ENCODE data around the gene CNPY4. TPM values are rescaled to one million over a fixed set of nuclear protein-coding genes. Genes with fewer than 3 reads are reported as not detected.
A peak's percentile ranks its signal among the peaks of the same experiment; 100 is the strongest.

Gene CNPY4
- total and polyA plus RNA-seq, 4 donors: 14.0 to 35.0 (median 23.3) TPM

DNA sequence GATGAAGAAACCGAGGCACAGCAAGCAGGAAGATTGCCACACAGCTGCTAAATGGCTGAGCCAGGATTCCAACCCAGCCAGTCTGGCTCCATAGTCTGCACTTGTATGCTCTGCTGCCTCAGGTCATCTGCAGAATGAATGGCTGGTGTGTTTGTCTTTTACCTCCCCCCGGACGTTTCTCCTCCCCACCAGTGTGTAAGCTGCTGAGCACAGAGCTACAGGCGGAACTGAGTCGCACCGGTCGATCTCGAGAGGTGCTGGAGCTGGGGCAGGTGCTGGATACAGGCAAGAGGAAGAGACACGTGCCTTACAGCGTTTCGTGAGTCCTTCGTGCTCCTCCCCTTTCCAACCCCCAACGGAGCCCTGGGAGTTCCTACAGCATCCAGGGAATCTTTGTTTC, 2.6 kb downstream of the CNPY4 start:
- intact Hi-C loops (cut with DNase I): no loop called here
- WGBS, 2 donors: 70 to 74% methylated on average over 12 to 13 of the region's 13 CpGs
- ATAC-seq (ENCODE audit: low FRiP score): no peak

DNA sequence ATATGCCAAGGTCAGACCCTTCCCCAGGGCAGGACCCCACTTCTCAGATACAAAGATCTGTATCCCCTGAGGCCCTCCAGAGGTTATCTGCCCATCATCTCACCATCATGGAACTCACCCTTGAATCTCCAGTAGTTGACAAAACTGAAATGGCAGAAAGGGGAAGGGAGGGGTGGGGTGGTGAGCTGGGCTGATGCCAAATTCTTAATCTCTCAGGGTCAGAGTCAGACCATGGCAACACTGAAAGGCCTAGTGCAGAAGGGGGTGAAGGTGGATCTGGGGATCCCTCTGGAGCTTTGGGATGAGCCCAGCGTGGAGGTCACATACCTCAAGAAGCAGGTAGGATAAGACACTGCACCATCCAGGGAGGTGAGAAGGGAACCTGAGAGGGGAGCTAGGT, 3.1 kb downstream of the CNPY4 start:
- no peak for ATAC-seq (ENCODE audit: low FRiP score)
- H3K27me3 ChIP-seq (ENCODE audit: control insufficient read depth in 1 of 2, insufficient read depth in 2 of 2, low read length in 1 of 2): no peaks in the 10 kb centered on the region
- H3K27ac ChIP-seq (ENCODE audit: low read depth in 1 of 2, low read length in 2 of 2): no peak overlapping the region
- no peaks in the 10 kb centered on the region for H3K9me3 ChIP-seq (ENCODE audit: control insufficient read depth, low read length)
- H3K4me1 ChIP-seq (ENCODE audit: control insufficient read depth in 1 of 2, insufficient read depth in 2 of 2, low read length in 2 of 2): peaks cover 0 to 2% of the 10 kb centered on the region in 2 donors
- H3K4me3 ChIP-seq (ENCODE audit: low read length in 2 of 2): no peak overlapping the region
- intact Hi-C loops (cut with DNase I): no loop called here
- H3K36me3 ChIP-seq (ENCODE audit: control insufficient read depth in 1 of 2, insufficient read depth in 2 of 2, low read length in 1 of 2): no peaks in the 10 kb centered on the region
- no peak for DNase-seq
- 90 to 100% methylated on average over 1 of the region's 1 CpG for WGBS, 2 donors

More for the DNA sequence above, 2.6 kb downstream of the CNPY4 start:
- no peak overlapping the region for H3K27ac ChIP-seq (ENCODE audit: low read depth in 1 of 2, low read length in 2 of 2)
- H3K36me3 ChIP-seq (ENCODE audit: control insufficient read depth in 1 of 2, insufficient read depth in 2 of 2, low read length in 1 of 2): no peaks in the 10 kb centered on the region
- no peaks in the 10 kb centered on the region for H3K27me3 ChIP-seq (ENCODE audit: control insufficient read depth in 1 of 2, insufficient read depth in 2 of 2, low read length in 1 of 2)
- H3K9me3 ChIP-seq (ENCODE audit: control insufficient read depth, low read length): no peaks in the 10 kb centered on the region
- H3K4me1 ChIP-seq (ENCODE audit: control insufficient read depth in 1 of 2, insufficient read depth in 2 of 2, low read length in 2 of 2): peaks cover 0 to 2% of the 10 kb centered on the region in 2 donors
- no peak overlapping the region for H3K4me3 ChIP-seq (ENCODE audit: low read length in 2 of 2)
- DNase-seq: no peak

DNA sequence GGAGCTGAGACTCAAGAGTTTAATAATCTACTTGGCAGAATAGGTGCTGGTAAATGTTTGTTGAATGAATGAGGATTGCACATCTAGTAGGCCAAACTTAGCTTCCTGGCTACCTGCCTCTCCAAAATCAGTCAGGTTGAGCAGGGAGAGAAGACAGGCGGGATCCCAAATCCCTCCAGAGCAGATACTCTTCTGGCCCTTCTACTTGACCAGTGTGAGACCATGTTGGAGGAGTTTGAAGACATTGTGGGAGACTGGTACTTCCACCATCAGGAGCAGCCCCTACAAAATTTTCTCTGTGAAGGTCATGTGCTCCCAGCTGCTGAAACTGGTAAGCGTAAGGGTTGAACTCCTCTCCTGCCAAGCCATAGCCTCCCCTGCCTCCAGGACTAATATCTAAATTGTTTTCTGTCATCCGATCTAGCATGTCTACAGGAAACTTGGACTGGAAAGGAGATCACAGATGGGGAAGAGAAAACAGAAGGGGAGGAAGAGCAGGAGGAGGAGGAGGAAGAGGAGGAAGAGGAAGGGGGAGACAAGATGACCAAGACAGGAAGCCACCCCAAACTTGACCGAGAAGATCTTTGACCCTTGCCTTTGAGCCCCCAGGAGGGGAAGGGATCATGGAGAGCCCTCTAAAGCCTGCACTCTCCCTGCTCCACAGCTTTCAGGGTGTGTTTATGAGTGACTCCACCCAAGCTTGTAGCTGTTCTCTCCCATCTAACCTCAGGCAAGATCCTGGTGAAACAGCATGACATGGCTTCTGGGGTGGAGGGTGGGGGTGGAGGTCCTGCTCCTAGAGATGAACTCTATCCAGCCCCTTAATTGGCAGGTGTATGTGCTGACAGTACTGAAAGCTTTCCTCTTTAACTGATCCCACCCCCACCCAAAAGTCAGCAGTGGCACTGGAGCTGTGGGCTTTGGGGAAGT, 5.1 kb downstream of the CNPY4 start:
- Histone ChIP-seq H3K4me3 (ENCODE audit: low read length in 2 of 2) (no peak overlapping the region), H3K4me1 (ENCODE audit: control insufficient read depth in 1 of 2, insufficient read depth in 2 of 2, low read length in 2 of 2) (peaks cover 0 to 2% of the 10 kb centered on the region in 2 donors), H3K36me3 (ENCODE audit: control insufficient read depth in 1 of 2, insufficient read depth in 2 of 2, low read length in 1 of 2) (no peaks in the 10 kb centered on the region), H3K27ac (ENCODE audit: low read depth in 1 of 2, low read length in 2 of 2) (no peak overlapping the region), H3K9me3 (ENCODE audit: control insufficient read depth, low read length) (no peaks in the 10 kb centered on the region), H3K27me3 (ENCODE audit: control insufficient read depth in 1 of 2, insufficient read depth in 2 of 2, low read length in 1 of 2) (no peaks in the 10 kb centered on the region)
- no peak for DNase-seq
- 85% methylated on average over 4 of the region's 4 CpGs for WGBS, 2 donors
- ATAC-seq (ENCODE audit: low FRiP score): no peak
- intact Hi-C loops (cut with DNase I): loop anchor here in 1 of 2 donors (5.0 kb wide), 1 partner anchor 32 kb away; no protein-coding TSS in a partner anchor

DNA sequence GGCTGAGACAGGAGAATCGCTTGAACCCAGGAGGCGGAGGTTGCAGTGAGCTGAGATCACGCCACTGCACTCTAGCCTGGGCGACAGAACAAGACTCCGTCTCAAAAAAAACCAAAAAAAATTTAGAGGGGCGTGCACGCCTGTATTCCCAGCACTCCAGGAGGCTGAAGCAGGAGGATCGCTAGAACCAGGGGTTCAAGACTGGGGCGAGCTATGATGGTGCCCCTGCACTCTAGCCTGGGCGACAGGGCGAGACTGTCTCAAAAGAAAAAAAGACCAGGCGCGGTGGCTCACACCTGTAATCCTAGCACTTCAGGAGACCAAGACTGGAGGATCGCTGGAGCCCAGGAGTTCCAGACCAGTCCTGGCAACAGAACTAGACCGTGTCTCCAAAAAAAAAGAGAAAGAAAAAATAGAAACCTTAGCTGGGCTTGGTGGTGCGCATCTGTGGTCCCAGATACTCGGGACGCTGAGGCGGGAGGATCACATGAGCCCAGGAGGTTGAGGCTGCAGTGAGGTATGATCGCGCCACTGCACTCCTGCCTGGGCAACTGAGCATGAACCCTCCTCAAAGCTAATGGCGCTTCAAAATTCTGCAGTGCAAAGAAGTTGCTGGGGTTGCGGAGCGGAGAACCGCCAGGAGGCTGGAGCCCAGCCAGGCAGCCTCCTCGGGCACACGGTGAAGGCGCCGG, 7.0 kb downstream of the CNPY4 start:
- Histone ChIP-seq H3K36me3 (ENCODE audit: control insufficient read depth in 1 of 2, insufficient read depth in 2 of 2, low read length in 1 of 2) (no peaks in the 10 kb centered on the region), H3K27ac (ENCODE audit: low read depth in 1 of 2, low read length in 2 of 2) (peak overlapping the region in 1 of 2 donors; percentile 83), H3K27me3 (ENCODE audit: control insufficient read depth in 1 of 2, insufficient read depth in 2 of 2, low read length in 1 of 2) (no peaks in the 10 kb centered on the region), H3K4me1 (ENCODE audit: control insufficient read depth in 1 of 2, insufficient read depth in 2 of 2, low read length in 2 of 2) (no peaks in the 10 kb centered on the region), H3K4me3 (ENCODE audit: low read length in 2 of 2) (peak overlapping the region; percentile 50 to 80), H3K9me3 (ENCODE audit: control insufficient read depth, low read length) (no peaks in the 10 kb centered on the region)
- DNase-seq (peak in 1 of 2 donors; percentile 75), ATAC-seq (ENCODE audit: low FRiP score) (peak; percentile 39)
- intact Hi-C loops (cut with DNase I): loop anchor here in 1 of 2 donors (2.0 to 5.0 kb wide), 2 partner anchors 26 to 34 kb away; partner anchors contain the start of genes AP4M1 and MCM7
- WGBS, 2 donors: 13% methylated on average over 29 of the region's 29 CpGs

DNA sequence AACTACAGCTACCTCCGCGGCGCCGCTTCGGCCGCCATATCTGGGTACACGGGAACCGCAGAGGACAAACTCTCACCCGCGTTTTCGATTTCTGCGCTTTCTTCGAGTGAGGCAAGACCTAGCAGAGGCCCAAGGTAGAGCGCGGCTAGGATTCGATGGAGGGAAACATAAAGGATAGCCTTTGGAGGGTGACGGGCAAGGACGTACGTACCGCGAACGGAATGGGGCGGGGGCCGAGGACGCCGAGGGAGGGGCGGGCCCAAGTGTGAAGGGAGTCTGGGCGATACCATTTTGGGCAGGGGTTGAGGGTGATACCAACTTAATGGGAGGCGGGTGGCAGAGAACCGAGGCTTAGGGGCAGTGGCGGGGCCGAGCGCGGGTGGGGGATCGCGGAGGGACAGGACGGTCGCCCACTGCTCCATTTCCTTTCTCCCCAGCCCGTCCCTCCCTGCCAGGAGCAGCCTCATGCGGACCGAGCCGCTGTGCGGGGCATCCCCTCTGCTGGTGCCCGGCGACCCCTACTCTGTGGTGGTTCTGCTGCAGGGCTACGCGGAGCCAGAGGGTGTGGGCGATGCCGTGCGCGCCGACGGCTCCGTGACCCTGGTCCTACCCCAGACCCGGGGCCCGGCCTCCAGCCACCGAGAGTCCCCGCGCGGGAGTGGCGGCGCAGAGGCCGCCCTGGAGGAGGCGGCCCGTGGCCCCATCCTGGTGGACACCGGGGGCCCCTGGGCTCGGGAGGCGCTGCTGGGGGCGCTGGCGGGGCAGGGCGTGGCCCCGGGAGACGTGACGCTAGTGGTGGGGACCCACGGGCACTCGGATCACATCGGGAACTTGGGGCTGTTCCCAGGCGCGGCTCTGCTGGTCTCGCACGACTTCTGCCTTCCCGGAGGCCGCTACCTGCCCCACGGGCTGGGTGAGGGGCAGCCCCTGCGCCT, 7.8 kb downstream of the CNPY4 start, which contains the start of gene MBLAC1:
Gene MBLAC1 (plus strand): TSS at position 37 of the 935 bp plus-strand sequence. CDS start 429 bp downstream, at position 466.
- 0% methylated on average over 71 to 85 of the region's 85 CpGs for WGBS, 2 donors
- no peaks in the 10 kb centered on the region for H3K4me1 ChIP-seq (ENCODE audit: control insufficient read depth in 1 of 2, insufficient read depth in 2 of 2, low read length in 2 of 2)
- intact Hi-C loops (cut with DNase I): loop anchor here in 1 of 2 donors (2.0 to 5.0 kb wide), 2 partner anchors 26 to 35 kb away; partner anchors contain the start of genes AP4M1 and MCM7

DNA sequence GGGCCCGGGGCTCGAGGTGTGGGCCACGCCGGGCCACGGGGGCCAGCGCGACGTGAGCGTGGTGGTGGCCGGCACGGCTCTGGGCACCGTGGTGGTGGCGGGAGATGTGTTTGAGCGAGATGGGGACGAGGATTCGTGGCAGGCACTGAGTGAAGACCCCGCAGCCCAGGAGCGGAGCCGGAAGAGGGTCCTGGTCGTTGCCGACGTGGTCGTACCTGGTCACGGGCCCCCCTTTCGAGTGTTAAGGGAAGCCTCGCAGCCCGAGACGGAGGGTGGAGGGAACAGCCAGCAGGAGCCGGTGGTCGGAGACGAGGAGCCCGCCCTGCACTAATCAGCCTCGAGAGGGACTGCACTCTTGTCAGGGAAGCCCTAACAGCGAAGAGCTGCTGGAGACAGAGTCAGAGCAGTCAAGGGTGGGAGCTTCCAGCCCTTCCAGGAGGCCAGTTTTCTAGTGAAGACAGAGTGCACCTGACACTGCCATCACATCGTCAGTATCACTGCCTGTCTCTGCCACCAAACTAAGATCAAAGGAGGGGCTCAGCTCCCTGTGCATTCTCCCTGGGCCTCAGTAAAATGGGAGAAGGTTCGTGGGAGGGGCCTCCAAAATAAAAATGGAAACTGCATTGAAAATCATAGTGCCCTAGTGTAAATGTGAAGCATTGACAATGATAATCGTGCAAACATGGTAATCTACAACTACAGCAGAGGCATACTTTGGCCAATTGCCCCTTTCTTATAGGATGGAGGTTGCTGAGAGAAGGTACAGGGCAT, 8.6 kb downstream of the CNPY4 start:
- Histone ChIP-seq H3K27me3 (ENCODE audit: control insufficient read depth in 1 of 2, insufficient read depth in 2 of 2, low read length in 1 of 2) (no peaks in the 10 kb centered on the region), H3K36me3 (ENCODE audit: control insufficient read depth in 1 of 2, insufficient read depth in 2 of 2, low read length in 1 of 2) (no peaks in the 10 kb centered on the region), H3K27ac (ENCODE audit: low read depth in 1 of 2, low read length in 2 of 2) (peak overlapping the region in 1 of 2 donors; percentile 60), H3K4me3 (ENCODE audit: low read length in 2 of 2) (peak overlapping the region; percentile 50 to 80), H3K9me3 (ENCODE audit: control insufficient read depth, low read length) (no peaks in the 10 kb centered on the region), H3K4me1 (ENCODE audit: control insufficient read depth in 1 of 2, insufficient read depth in 2 of 2, low read length in 2 of 2) (no peaks in the 10 kb centered on the region)
- WGBS, 2 donors: 2% methylated on average over 37 of the region's 37 CpGs
- ATAC-seq (ENCODE audit: low FRiP score) (peak; percentile 9), DNase-seq (no peak)
- intact Hi-C loops (cut with DNase I): loop anchor here in 1 of 2 donors (2.0 to 5.0 kb wide), 2 partner anchors 27 to 36 kb away; partner anchors contain the start of genes AP4M1 and MCM7

More for the DNA sequence above, 7.8 kb downstream of the CNPY4 start, which contains the start of gene MBLAC1:
- no peaks in the 10 kb centered on the region for H3K36me3 ChIP-seq (ENCODE audit: control insufficient read depth in 1 of 2, insufficient read depth in 2 of 2, low read length in 1 of 2)
- H3K9me3 ChIP-seq (ENCODE audit: control insufficient read depth, low read length): no peaks in the 10 kb centered on the region
- DNase-seq (peak; percentile 92 to 95), ATAC-seq (ENCODE audit: low FRiP score) (peak; percentile 97)
- peak within 1 kb of the TSS in 1 of 2 donors; percentile 83 for H3K27ac ChIP-seq (ENCODE audit: low read depth in 1 of 2, low read length in 2 of 2)
- H3K27me3 ChIP-seq (ENCODE audit: control insufficient read depth in 1 of 2, insufficient read depth in 2 of 2, low read length in 1 of 2): no peaks in the 10 kb centered on the region
- H3K4me3 ChIP-seq (ENCODE audit: low read length in 2 of 2): peak within 1 kb of the TSS; percentile 50 to 80

DNA sequence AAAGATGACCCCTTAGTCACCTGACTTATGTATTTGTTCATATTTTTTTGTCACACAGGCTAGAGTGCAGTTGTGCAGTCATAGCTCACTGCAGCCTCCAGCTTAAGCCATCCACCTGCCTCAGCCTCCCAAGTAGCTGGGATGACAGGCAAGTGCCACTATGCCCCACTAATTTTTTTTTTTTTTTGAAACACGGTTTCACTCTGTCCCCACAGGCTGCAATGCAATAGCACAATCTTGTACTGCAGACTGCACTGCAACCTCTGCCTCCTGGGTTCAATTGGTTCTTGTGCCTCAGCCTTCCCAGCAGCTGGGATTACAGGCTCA, 9.2 kb downstream of the CNPY4 start:
- WGBS, 2 donors: 47 to 50% methylated on average over 1 of the region's 1 CpG
- Histone ChIP-seq H3K27me3 (ENCODE audit: control insufficient read depth in 1 of 2, insufficient read depth in 2 of 2, low read length in 1 of 2) (no peaks in the 10 kb centered on the region), H3K4me1 (ENCODE audit: control insufficient read depth in 1 of 2, insufficient read depth in 2 of 2, low read length in 2 of 2) (no peaks in the 10 kb centered on the region), H3K4me3 (ENCODE audit: low read length in 2 of 2) (no peak overlapping the region), H3K36me3 (ENCODE audit: control insufficient read depth in 1 of 2, insufficient read depth in 2 of 2, low read length in 1 of 2) (no peaks in the 10 kb centered on the region), H3K9me3 (ENCODE audit: control insufficient read depth, low read length) (no peaks in the 10 kb centered on the region), H3K27ac (ENCODE audit: low read depth in 1 of 2, low read length in 2 of 2) (no peak overlapping the region)
- intact Hi-C loops (cut with DNase I): loop anchor here in 1 of 2 donors (5.0 kb wide), 1 partner anchor 36 kb away; no protein-coding TSS in a partner anchor
- no peak for ATAC-seq (ENCODE audit: low FRiP score)
- no peak for DNase-seq

Data from aorta (tissue), 5 donors.